ENCODE results near the gene ZGRF1. TPM values are rescaled to one million over a fixed set of nuclear protein-coding genes. Genes with fewer than 3 reads are reported as not detected.

ZGRF1 gene
- total and polyA plus RNA-seq, 10 of the 15 experiments (the other 5 are each of a cell fraction or from before 2014, with no cell fraction given), result 8.5 to 32.1 (median 20.1) TPM

DNA sequence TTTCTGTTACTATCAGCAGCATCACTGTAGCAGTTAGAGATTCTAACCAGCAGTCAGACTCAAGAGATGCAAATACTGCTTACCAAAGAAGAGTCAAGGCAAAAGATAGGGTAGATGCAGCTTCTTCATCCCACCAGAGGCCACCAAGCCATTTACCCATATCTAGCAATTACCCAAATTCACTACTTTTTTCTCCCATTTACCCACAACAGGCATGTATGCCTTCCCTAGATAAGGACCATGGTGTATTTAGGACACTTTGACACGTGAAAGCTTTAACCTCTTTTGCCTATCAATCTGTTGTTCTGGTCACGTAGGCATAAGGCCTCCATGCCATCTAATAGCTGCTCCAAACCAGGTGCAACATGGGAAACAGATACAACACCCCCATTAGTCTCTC, 5.8 kb upstream of the ZGRF1 start (continued):
- TF ChIP-seq HDGF (IDR thresholded peaks at IDR 0.05), result no peak

DNA sequence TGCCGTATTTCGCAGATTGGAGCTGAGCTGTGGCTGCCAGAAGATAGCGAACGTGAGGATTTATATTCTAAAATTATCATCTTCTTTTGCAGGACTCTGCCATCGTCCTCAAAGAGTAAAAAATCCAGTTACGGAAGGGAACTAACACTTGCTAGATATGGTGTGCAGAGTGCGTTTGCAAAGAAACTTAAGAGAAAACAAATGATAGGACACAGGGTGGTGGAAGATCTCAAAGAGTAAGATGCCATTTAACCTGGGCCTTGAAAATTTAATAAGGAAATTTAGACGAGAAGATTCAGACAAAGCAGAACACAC, 800 bp upstream of the ZGRF1 start:
- H2AFZ ChIP-seq (ENCODE audit: control insufficient read depth, low read depth, low read length), result peak overlapping the region; percentile 99
- ATAC-seq, result peak; percentile 3; the same call in 2 of the 3 replicates
- POLR2A ChIA-PET, result interaction anchor here (1.0 kb wide), 1 partner anchor 9 kb away, joined by 3 read pairs; no protein-coding TSS in a partner anchor
- under 1% methylated on average over 8 of the region's 8 CpGs for WGBS (ENCODE audit: insufficient coverage, insufficient replicate concordance, low lambda C conversion rate, missing lambda C conversion rate)
- TSS peak; percentile 84 for BruUV-seq (replicated peaks)
- no peaks in the 10 kb centered on the region for H3K9me3 ChIP-seq (replicated peaks; ENCODE audit: control insufficient read depth, insufficient read depth, low read length)
- H3K27ac ChIP-seq (ENCODE audit: control insufficient read depth, insufficient read depth), result peak overlapping the region; percentile 98
- FAIRE-seq, result no peak
- CTCF ChIA-PET, result interaction anchor here (0.7 to 6.6 kb wide), 9 partner anchors 10 to 301 kb away, joined by 3 to 205 read pairs (median 4); no protein-coding TSS in a partner anchor
- H3K4me2 ChIP-seq (ENCODE audit: control insufficient read depth, insufficient read depth), result peak overlapping the region; percentile 39
- in situ Hi-C loops (cut with MboI), result loop anchor here (5.0 kb wide), 2 partner anchors 125 to 300 kb away; no protein-coding TSS in a partner anchor
- peak overlapping the region; percentile 90 for H3K9ac ChIP-seq (ENCODE audit: control insufficient read depth, insufficient read depth, low read length)
- SMC1A ChIA-PET (ENCODE audit: uncharacterized antibody, unreplicated experiment), result interaction anchor here (0.6 to 3.6 kb wide), 2 partner anchors 24 to 126 kb away, joined by 3 to 46 read pairs; no protein-coding TSS in a partner anchor
- H3K4me1 ChIP-seq (ENCODE audit: control insufficient read depth, insufficient read depth, low read length), result peaks cover 20% of the 10 kb centered on the region
- peak overlapping the region; percentile 80 for H3K4me3 ChIP-seq
- H3K36me3 ChIP-seq (ENCODE audit: control insufficient read depth in 2 of 2, insufficient read depth in 2 of 2, low read length in 1 of 2), result peaks cover 0 to 3% of the 10 kb centered on the region in 2 experiments; a peak in 1 of 4 replicates
- RAD21 ChIA-PET (ENCODE audit: unreplicated experiment), result interaction anchor here (0.8 to 1.6 kb wide), 2 partner anchors 125 to 251 kb away, joined by 3 to 8 read pairs; no protein-coding TSS in a partner anchor
- peaks cover 54% of the 10 kb centered on the region for H3K79me2 ChIP-seq (ENCODE audit: control insufficient read depth, insufficient read depth, low read length)
- no peaks in the 10 kb centered on the region for H4K20me1 ChIP-seq (ENCODE audit: control insufficient read depth, insufficient read depth)
- TF ChIP-seq SIN3A (IDR thresholded peaks at IDR 0.05; ENCODE audit: low read depth, low read length), result 0 out of 2 replicates have a peak, but pooled peaks have one; percentile 6
- TF ChIP-seq, protein P1, sequence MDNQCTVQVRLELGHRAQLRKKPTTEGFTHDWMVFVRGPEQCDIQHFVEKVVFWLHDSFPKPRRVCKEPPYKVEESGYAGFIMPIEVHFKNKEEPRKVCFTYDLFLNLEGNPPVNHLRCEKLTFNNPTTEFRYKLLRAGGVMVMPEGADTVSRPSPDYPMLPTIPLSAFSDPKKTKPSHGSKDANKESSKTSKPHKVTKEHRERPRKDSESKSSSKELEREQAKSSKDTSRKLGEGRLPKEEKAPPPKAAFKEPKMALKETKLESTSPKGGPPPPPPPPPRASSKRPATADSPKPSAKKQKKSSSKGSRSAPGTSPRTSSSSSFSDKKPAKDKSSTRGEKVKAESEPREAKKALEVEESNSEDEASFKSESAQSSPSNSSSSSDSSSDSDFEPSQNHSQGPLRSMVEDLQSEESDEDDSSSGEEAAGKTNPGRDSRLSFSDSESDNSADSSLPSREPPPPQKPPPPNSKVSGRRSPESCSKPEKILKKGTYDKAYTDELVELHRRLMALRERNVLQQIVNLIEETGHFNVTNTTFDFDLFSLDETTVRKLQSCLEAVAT (IDR thresholded peaks at IDR 0.05), result 0 out of 2 replicates have a peak, but pooled peaks have one; percentile 2
- no peak for TF ChIP-seq ASH2L (IDR thresholded peaks at IDR 0.05; ENCODE audit: borderline replicate concordance, low read depth)
- peak; percentile 52; the same call in 1 of the 2 replicates for TF ChIP-seq POLR2AphosphoS5 (IDR thresholded peaks at IDR 0.05; ENCODE audit: low read length)
- DNase-seq (ENCODE audit: low read depth, low spot score), result no peak
- no peaks in the 10 kb centered on the region for H3K27me3 ChIP-seq (replicated peaks in 1 of 2; ENCODE audit: control insufficient read depth in 2 of 2, insufficient read depth in 2 of 2, low read length in 1 of 2)
- intact Hi-C loops (cut with micrococcal nuclease; ENCODE audit: unreplicated experiment), result loop anchor here (1.0 kb wide), 2 partner anchors 128 to 406 kb away; partner anchors contain the start of gene AP1AR

Measured in GM12878 (cell line).